ENCODE data around the gene GABRG3. TPM values are rescaled to one million over a fixed set of nuclear protein-coding genes. Genes with fewer than 3 reads are reported as not detected.

GABRG3 gene
- total RNA-seq, 1 donor: not detected

DNA sequence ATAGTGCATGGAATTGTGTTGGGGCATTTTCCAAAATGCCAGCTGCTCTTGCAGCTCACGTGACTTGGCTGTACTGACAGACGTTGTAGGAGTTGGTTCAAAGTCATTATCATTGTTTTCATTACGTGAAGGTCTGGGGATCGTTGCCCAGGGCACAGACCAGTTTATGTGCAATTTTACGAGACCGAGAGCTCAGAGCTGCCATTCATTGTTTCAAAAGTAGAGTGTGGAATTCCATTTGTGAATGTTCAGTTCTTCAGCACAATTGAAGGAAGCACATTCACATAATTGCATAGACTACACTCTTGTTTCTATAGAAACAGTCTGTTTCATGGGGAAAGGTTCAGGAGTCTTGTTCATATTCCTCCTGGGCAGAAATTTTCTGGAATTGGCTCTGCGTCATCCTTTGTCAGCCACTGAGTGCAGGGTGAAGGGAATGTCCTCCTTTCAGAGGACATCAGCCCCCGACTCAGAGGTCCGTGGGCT, 54.5 kb downstream of the GABRG3 start:
- H3K4me3 ChIP-seq (ENCODE audit: low read depth, low read length): no peak overlapping the region
- TF ChIP-seq, protein P1, sequence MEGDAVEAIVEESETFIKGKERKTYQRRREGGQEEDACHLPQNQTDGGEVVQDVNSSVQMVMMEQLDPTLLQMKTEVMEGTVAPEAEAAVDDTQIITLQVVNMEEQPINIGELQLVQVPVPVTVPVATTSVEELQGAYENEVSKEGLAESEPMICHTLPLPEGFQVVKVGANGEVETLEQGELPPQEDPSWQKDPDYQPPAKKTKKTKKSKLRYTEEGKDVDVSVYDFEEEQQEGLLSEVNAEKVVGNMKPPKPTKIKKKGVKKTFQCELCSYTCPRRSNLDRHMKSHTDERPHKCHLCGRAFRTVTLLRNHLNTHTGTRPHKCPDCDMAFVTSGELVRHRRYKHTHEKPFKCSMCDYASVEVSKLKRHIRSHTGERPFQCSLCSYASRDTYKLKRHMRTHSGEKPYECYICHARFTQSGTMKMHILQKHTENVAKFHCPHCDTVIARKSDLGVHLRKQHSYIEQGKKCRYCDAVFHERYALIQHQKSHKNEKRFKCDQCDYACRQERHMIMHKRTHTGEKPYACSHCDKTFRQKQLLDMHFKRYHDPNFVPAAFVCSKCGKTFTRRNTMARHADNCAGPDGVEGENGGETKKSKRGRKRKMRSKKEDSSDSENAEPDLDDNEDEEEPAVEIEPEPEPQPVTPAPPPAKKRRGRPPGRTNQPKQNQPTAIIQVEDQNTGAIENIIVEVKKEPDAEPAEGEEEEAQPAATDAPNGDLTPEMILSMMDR (IDR thresholded peaks at IDR 0.05; ENCODE audit: insufficient read depth, low read depth, low read length): no peak
- DNase-seq (ENCODE audit: low read depth): no peak

DNA sequence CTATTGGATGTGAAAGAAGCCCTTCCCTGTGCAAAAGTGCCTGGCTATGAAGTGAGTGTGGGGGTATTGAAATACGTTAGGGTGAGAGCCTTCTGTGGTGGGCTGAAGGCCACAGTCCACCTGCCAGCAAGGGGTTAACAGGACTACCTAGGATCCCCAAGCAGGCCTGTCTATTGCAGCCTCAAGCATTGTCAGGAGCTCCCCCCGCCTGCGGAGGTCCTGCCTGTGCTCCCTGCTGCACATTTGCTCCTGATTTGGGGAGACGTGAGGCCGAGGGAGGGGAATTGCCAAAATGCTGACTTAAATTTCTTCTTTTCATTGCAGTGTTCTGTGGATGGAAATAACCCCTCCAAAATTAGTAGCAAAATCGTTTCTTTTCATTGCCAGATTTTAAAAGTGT, 56.2 kb downstream of the GABRG3 start:
- no peak overlapping the region for H3K4me3 ChIP-seq (ENCODE audit: low read depth, low read length)
- no peak for DNase-seq (ENCODE audit: low read depth)
- TF ChIP-seq, protein P1 (IDR thresholded peaks at IDR 0.05; ENCODE audit: insufficient read depth, low read depth, low read length): no peak

DNA sequence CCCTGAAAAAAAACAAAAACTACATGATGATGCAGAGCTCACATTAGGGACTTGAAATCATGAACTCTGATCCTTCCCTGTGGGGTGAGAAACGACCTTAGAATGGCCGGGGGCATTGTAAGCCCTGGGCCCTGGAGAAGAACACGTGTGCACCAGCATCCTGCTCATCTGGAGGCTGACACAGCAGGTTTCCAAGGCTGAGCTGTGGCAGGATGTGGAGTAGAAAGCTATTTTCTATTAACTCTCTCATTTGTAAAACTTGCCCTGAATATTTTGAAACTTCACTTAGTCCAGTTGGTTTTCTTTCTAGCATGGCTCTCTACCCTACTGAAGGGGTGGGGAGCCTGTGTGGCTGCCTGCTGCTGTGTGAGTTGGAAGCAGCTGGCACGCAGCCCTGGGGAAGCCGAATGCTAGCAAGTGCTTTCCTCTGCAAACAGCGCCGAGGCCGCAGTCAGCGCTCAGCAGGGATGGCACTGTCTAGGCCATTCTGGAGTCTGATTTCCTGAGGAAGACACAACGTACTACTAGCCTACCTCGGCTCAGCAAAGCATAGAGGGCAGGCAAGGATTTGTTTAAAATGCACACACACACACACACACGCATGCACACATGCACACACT, 58.0 kb downstream of the GABRG3 start:
- TF ChIP-seq, protein P1 (IDR thresholded peaks at IDR 0.05; ENCODE audit: insufficient read depth, low read depth, low read length): no peak
- DNase-seq (ENCODE audit: low read depth): no peak
- H3K4me3 ChIP-seq (ENCODE audit: low read depth, low read length): no peak overlapping the region

DNA sequence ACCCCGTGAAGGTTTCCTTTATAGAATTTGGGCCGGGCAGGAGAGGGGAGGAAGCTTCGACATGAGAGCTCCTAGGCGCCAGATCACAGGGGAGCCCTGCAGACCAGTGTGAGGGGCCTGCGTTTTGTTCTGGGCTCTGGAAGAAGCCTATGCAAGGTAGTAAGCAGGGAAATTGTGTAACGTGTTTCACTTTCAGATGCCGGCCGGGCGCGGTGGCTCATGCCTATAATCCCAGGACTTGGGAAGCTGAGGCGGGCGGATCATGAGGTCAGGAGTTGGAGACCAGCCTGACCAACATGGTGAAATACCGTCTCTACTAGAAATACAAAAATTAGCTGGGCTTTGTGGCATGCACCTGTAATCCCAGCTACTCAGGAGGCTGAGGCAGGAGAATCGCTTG, 65.2 kb downstream of the GABRG3 start:
- TF ChIP-seq, protein P1 (IDR thresholded peaks at IDR 0.05; ENCODE audit: insufficient read depth, low read depth, low read length): no peak
- DNase-seq (ENCODE audit: low read depth): no peak
- H3K4me3 ChIP-seq (ENCODE audit: low read depth, low read length): no peak overlapping the region

DNA sequence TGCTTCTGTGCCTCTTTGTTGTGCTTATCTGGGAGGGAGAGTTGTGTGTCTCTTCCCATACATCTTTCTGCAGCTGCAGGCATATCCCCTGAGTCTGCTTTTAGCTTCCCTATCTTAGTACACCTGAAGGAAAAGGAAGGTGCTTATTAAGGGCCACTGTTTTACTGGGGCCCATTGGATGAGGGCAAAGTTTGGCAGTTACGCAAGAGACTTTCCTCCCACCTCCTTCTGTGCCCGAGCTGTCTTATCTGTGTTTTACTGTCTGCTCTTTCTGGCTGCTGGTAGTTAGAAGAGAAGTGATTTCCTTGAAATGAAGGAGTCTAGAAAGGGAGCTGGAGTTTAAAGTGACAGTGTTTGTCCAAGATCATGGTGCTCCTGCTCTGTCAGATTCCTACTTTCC, 66.5 kb downstream of the GABRG3 start:
- no peak overlapping the region for H3K4me3 ChIP-seq (ENCODE audit: low read depth, low read length)
- DNase-seq (ENCODE audit: low read depth): no peak
- TF ChIP-seq, protein P1 (IDR thresholded peaks at IDR 0.05; ENCODE audit: insufficient read depth, low read depth, low read length): no peak

DNA sequence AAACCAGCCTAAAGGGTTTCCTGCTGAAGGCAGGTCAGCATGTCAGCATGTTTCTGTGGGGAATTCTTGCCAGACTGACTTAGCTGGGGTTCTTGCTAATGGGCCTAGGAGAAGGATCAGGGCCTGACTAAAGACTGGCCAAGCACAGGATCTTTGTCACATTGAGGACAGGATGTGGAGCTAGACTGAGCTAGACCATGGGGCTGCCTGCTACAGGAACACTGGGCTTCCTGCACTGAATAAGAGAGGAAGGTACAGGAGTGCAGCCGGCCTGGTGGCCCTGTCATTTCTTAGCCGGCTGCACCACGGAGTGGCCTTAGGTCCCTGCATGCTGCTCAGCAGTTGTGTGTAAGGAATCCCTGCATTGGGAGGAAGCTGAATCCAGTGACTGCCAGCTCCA, 68.2 kb downstream of the GABRG3 start:
- DNase-seq (ENCODE audit: low read depth): no peak
- TF ChIP-seq, protein P1 (IDR thresholded peaks at IDR 0.05; ENCODE audit: insufficient read depth, low read depth, low read length): no peak
- H3K4me3 ChIP-seq (ENCODE audit: low read depth, low read length): no peak overlapping the region

DNA sequence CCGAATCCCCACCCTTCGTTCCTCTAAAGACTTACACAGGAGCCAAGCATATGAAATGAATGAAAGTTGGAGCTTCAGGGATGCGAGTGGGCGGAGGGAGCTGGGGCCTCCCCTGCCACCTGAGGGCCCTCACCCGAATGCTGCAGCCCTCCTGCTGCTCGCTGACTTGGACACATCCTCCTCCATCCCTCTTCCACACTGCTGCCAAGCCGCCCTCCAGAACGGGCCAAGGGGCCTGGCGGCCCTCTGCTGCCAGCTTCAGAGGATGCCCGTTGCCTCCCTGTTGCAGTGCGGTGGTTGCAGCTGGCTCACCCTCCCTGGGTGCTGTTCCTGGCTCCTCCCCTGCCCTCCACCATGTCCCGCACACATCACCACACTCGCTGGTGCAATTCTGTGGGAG, 71.2 kb downstream of the GABRG3 start:
- no peak overlapping the region for H3K4me3 ChIP-seq (ENCODE audit: low read depth, low read length)
- DNase-seq (ENCODE audit: low read depth): no peak

More for the DNA sequence above, 71.2 kb downstream of the GABRG3 start:
- TF ChIP-seq, protein P1 (IDR thresholded peaks at IDR 0.05; ENCODE audit: insufficient read depth, low read depth, low read length): no peak
